ENCODE results near the gene ZNF532. TPM values are rescaled to one million over a fixed set of nuclear protein-coding genes. Genes with fewer than 3 reads are reported as not detected.

The ZNF532 gene
- total and polyA plus RNA-seq, 2 donors (not counting 3 experiments of a cell fraction or from before 2014, with no cell fraction given) = 42.3 to 70.1 TPM

DNA sequence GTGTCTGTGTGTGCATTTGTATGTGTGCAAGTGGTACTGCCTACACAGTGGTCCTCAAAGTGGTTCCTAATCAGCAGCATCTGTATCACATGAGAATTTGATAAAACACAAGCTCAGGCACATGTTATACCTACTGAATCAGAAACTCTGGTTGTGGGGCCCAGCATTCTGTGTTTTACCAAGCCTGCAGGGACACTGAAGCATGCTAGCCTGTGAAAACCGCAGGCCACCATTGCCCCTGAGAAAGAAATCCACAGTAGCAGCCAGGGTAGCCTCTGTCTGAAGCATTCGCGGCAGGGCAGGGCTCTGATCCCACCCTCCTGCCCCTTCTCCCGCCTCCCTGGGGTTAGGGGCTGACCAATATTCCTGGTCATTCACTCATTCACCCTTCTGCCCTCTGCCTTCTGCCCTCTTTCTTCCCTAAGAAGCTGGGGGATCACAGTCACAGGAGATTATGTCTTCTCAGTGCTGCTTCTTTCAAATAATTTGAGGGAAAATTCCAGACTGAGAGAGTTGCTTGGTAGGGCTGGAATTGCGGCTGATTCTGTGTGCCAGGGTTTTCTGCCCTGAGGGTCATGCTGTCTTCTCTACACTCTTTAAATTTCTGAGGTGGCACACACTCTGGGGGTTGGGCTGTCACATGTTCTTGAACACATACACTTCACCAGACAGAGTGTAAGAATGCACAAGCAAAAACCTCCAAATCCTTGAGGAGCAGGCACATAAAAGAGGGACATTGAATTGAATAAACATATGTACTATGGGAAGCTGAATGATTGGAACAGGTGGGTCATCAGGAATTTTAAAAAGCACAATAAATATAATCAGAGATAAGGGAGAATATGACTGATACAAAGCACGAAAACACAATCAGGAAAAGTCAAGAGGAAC lies 148.4 kb downstream of the ZNF532 start:
- no TSS peak for BruUV-seq (replicated peaks)
- Histone ChIP-seq H4K20me1 (replicated peaks; ENCODE audit: control insufficient read depth, extremely low read depth, insufficient read depth, low read length) (no peaks in the 10 kb centered on the region), H3K27ac (ENCODE audit: insufficient read depth, low read depth, low read length) (no peak overlapping the region), H3K9ac (replicated peaks; ENCODE audit: extremely low read depth, insufficient read depth, low read length) (no peak overlapping the region), H3K4me3 (replicated peaks in 1 of 3; ENCODE audit: insufficient read depth in 1 of 3, low read depth in 1 of 3, low read length in 3 of 3) (no peak overlapping the region), H3K36me3 (ENCODE audit: control insufficient read depth in 2 of 2, extremely low read depth in 1 of 2, insufficient read depth in 2 of 2, low read length in 2 of 2) (no peaks in the 10 kb centered on the region), H3K4me2 (ENCODE audit: insufficient read depth, low read length) (peak overlapping the region; percentile 66), H3K4me1 (ENCODE audit: control insufficient read depth, extremely low read depth, insufficient read depth, low read length) (peaks cover 8% of the 10 kb centered on the region), H2AFZ (ENCODE audit: low read depth, low read length) (no peak overlapping the region), H3K79me2 (ENCODE audit: control insufficient read depth, insufficient read depth, low read length) (no peaks in the 10 kb centered on the region), H3K27me3 (ENCODE audit: control insufficient read depth in 2 of 2, insufficient read depth in 2 of 2, low read length in 2 of 2) (no peaks in the 10 kb centered on the region), H3K9me1 (replicated peaks; ENCODE audit: control insufficient read depth, extremely low read depth, insufficient read depth, low read length) (no peaks in the 10 kb centered on the region), H3K9me3 (replicated peaks; ENCODE audit: control insufficient read depth, insufficient read depth, low read length) (no peaks in the 10 kb centered on the region)
- dilution Hi-C loops (cut with MboI; ENCODE audit: extremely low pct_ligation_motif_present, low sequenced_read_pairs) = no loop called here
- no peak for TF ChIP-seq POLR2AphosphoS5 (IDR thresholded peaks at IDR 0.05; ENCODE audit: insufficient read depth, low read depth, low read length)
- FAIRE-seq (peak; percentile 53), DNase-seq (ENCODE audit: low read depth, low spot score) (peak; percentile 32)
- ChIA-PET POLR2A (no interaction called here), CTCF (interaction anchor here (1.0 to 1.4 kb wide), 3 partner anchors 9 to 249 kb away, joined by 3 to 4 read pairs (median 3); no protein-coding TSS in a partner anchor)
- intact Hi-C loops (cut with micrococcal nuclease) = loop anchor here (2.0 kb wide), 1 partner anchor 20 kb away; no protein-coding TSS in a partner anchor

DNA sequence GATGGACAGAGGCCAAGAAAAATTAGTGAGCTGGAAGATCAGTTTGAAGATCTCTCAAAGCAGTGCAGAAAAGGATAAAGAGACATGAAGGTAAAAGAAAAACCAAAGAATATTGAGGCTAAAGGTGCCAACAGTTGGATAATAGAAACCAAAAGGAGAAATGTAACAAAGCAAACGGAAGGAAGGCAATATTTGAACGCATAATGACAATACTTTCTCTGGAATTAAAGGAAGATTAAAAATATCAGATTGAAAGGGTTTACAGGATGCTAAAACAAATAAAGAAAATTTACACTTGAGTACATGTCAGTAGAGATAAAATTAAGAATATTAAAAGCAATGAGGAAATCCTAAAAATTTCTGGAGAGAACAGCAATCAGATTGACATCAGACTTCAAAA lies 149.1 kb downstream of the ZNF532 start:
- intact Hi-C loops (cut with micrococcal nuclease) (loop anchor here (2.0 kb wide), 1 partner anchor 21 kb away; no protein-coding TSS in a partner anchor), dilution Hi-C loops (cut with MboI; ENCODE audit: extremely low pct_ligation_motif_present, low sequenced_read_pairs) (no loop called here)
- TF ChIP-seq, protein P1, sequence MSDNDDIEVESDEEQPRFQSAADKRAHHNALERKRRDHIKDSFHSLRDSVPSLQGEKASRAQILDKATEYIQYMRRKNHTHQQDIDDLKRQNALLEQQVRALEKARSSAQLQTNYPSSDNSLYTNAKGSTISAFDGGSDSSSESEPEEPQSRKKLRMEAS (IDR thresholded peaks at IDR 0.05; ENCODE audit: insufficient read depth, insufficient read length) = no peak
- TF ChIP-seq FOS (IDR thresholded peaks at IDR 0.05; ENCODE audit: borderline replicate concordance, insufficient read depth, low read length) = no peak
- no peak for TF ChIP-seq POLR2AphosphoS5 (IDR thresholded peaks at IDR 0.05; ENCODE audit: insufficient read depth, low read depth, low read length)
- TF ChIP-seq EZH2 (IDR thresholded peaks at IDR 0.05; ENCODE audit: borderline replicate concordance, low read depth, low read length, severe bottlenecking) = no peak
- TF ChIP-seq MYC (IDR thresholded peaks at IDR 0.05; ENCODE audit: low read depth, low read length) = no peak
- no peak for TF ChIP-seq GATA2 (IDR thresholded peaks at IDR 0.05; ENCODE audit: insufficient read depth, insufficient read length, low read depth, low read length)
- TF ChIP-seq JUN (IDR thresholded peaks at IDR 0.05; ENCODE audit: borderline replicate concordance, insufficient read depth, insufficient read length, low read depth) = no peak
- no peak for TF ChIP-seq POLR2A (IDR thresholded peaks at IDR 0.05; ENCODE audit: low read depth, low read length)
- TF ChIP-seq, protein P2, sequence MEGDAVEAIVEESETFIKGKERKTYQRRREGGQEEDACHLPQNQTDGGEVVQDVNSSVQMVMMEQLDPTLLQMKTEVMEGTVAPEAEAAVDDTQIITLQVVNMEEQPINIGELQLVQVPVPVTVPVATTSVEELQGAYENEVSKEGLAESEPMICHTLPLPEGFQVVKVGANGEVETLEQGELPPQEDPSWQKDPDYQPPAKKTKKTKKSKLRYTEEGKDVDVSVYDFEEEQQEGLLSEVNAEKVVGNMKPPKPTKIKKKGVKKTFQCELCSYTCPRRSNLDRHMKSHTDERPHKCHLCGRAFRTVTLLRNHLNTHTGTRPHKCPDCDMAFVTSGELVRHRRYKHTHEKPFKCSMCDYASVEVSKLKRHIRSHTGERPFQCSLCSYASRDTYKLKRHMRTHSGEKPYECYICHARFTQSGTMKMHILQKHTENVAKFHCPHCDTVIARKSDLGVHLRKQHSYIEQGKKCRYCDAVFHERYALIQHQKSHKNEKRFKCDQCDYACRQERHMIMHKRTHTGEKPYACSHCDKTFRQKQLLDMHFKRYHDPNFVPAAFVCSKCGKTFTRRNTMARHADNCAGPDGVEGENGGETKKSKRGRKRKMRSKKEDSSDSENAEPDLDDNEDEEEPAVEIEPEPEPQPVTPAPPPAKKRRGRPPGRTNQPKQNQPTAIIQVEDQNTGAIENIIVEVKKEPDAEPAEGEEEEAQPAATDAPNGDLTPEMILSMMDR (IDR thresholded peaks at IDR 0.05; ENCODE audit: extremely low read depth in 1 of 2, insufficient read depth in 1 of 2, low read depth in 1 of 2, low read length in 2 of 2) = no peak
- Histone ChIP-seq H3K4me1 (ENCODE audit: control insufficient read depth, extremely low read depth, insufficient read depth, low read length) (peaks cover 8% of the 10 kb centered on the region), H3K9ac (replicated peaks; ENCODE audit: extremely low read depth, insufficient read depth, low read length) (no peak overlapping the region), H3K4me2 (ENCODE audit: insufficient read depth, low read length) (peak overlapping the region; percentile 66), H3K79me2 (ENCODE audit: control insufficient read depth, insufficient read depth, low read length) (no peaks in the 10 kb centered on the region), H2AFZ (ENCODE audit: low read depth, low read length) (no peak overlapping the region), H3K9me1 (replicated peaks; ENCODE audit: control insufficient read depth, extremely low read depth, insufficient read depth, low read length) (no peaks in the 10 kb centered on the region), H3K27ac (ENCODE audit: insufficient read depth, low read depth, low read length) (no peak overlapping the region), H3K4me3 (replicated peaks in 1 of 3; ENCODE audit: insufficient read depth in 1 of 3, low read depth in 1 of 3, low read length in 3 of 3) (no peak overlapping the region), H3K27me3 (ENCODE audit: control insufficient read depth in 2 of 2, insufficient read depth in 2 of 2, low read length in 2 of 2) (no peaks in the 10 kb centered on the region), H3K9me3 (replicated peaks; ENCODE audit: control insufficient read depth, insufficient read depth, low read length) (no peaks in the 10 kb centered on the region), H4K20me1 (replicated peaks; ENCODE audit: control insufficient read depth, extremely low read depth, insufficient read depth, low read length) (no peaks in the 10 kb centered on the region), H3K36me3 (ENCODE audit: control insufficient read depth in 2 of 2, extremely low read depth in 1 of 2, insufficient read depth in 2 of 2, low read length in 2 of 2) (no peaks in the 10 kb centered on the region)
- DNase-seq (ENCODE audit: low read depth, low spot score) (no peak), FAIRE-seq (peak; percentile 15)
- BruUV-seq (replicated peaks) = no TSS peak
- ChIA-PET CTCF (interaction anchor here (1.0 to 1.4 kb wide), 3 partner anchors 8 to 250 kb away, joined by 3 to 4 read pairs (median 3); no protein-coding TSS in a partner anchor), POLR2A (no interaction called here)
